HG03439 (cell line): ENCODE measurements around the gene ARMC6.

Experiments used
- ATAC-seq: cut with Tn5 transposase; IDR thresholded peaks from one replicate; pipeline ENCODE4 v1.9.1; 2021; ENCODE audit warnings: mild to moderate bottlenecking, moderate library complexity; ENCODE audit not compliant: unreplicated experiment

Gene ARMC6

GRCh38 chr19:19054315-19054938 is 21.0 kb downstream of the ARMC6 start:
- no peak for ATAC-seq

GRCh38 chr19:19054939-19055440 is 21.6 kb downstream of the ARMC6 start:
- ATAC-seq: no peak

GRCh38 chr19:19055701-19056100 is 22.3 kb downstream of the ARMC6 start:
- ATAC-seq: no peak

GRCh38 chr19:19056636-19057275 is 23.4 kb downstream of the ARMC6 start:
- no peak for ATAC-seq

- ATAC-seq: no peak
Measured at GRCh38 chr19:19057317-19057716, 23.9 kb downstream of the ARMC6 start.

GRCh38 chr19:19057720-19058119 is 24.3 kb downstream of the ARMC6 start:
- no peak for ATAC-seq

- no peak for ATAC-seq
Measured at GRCh38 chr19:19059018-19059836, 25.8 kb downstream of the ARMC6 start.

GRCh38 chr19:19059837-19060611 is 26.6 kb downstream of the ARMC6 start:
- no peak for ATAC-seq

GRCh38 chr19:19061506-19061905 is 28.1 kb downstream of the ARMC6 start:
- ATAC-seq: no peak

GRCh38 chr19:19062454-19063182 is 29.2 kb downstream of the ARMC6 start:
- ATAC-seq: no peak

- peak; percentile 91 for ATAC-seq
Measured at GRCh38 chr19:19063183-19064097, 30.0 kb downstream of the ARMC6 start, which contains the start of gene SLC25A42. SLC25A42 (plus strand) TSS chr19:19063994; CDS start chr19:19096125, 32,131 bp downstream.

- peak; percentile 11 for ATAC-seq
Measured at GRCh38 chr19:19064098-19064722, 30.8 kb downstream of the ARMC6 start.

- no peak for ATAC-seq
Measured at GRCh38 chr19:19064811-19065745, 31.7 kb downstream of the ARMC6 start.

GRCh38 chr19:19067276-19068072 is 34.1 kb downstream of the ARMC6 start:
- no peak for ATAC-seq

- no peak for ATAC-seq
Measured at GRCh38 chr19:19068659-19069654, 35.6 kb downstream of the ARMC6 start.

- no peak for ATAC-seq
Measured at GRCh38 chr19:19071897-19072296, 38.5 kb downstream of the ARMC6 start.
